K562 (cell line): ENCODE measurements around the gene GLCCI1. TPM values are rescaled to one million over a fixed set of nuclear protein-coding genes. Genes with fewer than 3 reads are reported as not detected.

ENCODE experiments used
- ATAC-seq: fragments of 200-7000 bp; cut with Tn5 transposase; 3 replicates; pipeline ENCODE4 v1.9.1; 2020; ENCODE audit warnings: moderate library complexity
- BruUV-seq: library from RNA; stranded (reverse); fragments of 400-500 nt; replicated peaks from 2 replicates; lab custom pipeline; 2021; lab: Mats Ljungman, UMichigan
- CTCF ChIA-PET: fragments of 300-600 bp; formaldehyde crosslinking; extraction: SDS; loops from one replicate; lab custom pipeline; 2021; ENCODE audit warnings: low intra/inter-chr PET ratio; lab: Yijun Ruan, JAX
- POLR2A ChIA-PET: fragments of 300-600, 350-650 bp; sonication (Branson Sonifier 250); formaldehyde crosslinking; extraction: SDS; loops from one replicate; lab custom pipeline; 2021; ENCODE audit warnings: antibody characterized with exemption, inconsistent platforms; lab: Yijun Ruan, JAX
- DNase-seq, 4 experiments: peaks; one replicate each; pipeline versions ENCODE4 v3.0.0 to v3.0.0-alpha.2; 2011 to 2018; ENCODE audit warnings: low spot score in 3 of 4, mixed read lengths in 3 of 4; ENCODE audit errors: extremely low read depth in 1 of 4
- FAIRE-seq: peaks from 2 replicates; lab custom pipeline; 2011; peaks lifted over from hg19 to GRCh38; lab: Jason Lieb, UNC
- H2AFZ ChIP-seq: 2 replicates; pipeline ENCODE4 v1.6.0; 2011; ENCODE audit warnings: low read depth, low read length, control low read depth, inconsistent platforms
- H3K27ac ChIP-seq: fragments of 200-600 bp; 3 replicates; pipeline ENCODE4 v1.8.0; 2011; ENCODE audit warnings: low read depth, mild to moderate bottlenecking, control low read depth, inconsistent platforms, low read length, moderate library complexity, mixed read lengths; ENCODE audit errors: extremely low read depth
- H3K27me3 ChIP-seq, 2 experiments: fragments of 300-600 bp in 1 of 2; 2 replicates in 1 of 2; 3 replicates in 1 of 2; pipeline versions ENCODE4 v1.6.0 to v1.8.0; 2011; ENCODE audit warnings: inconsistent platforms in 2 of 2, low read length in 2 of 2, mild to moderate bottlenecking in 1 of 2, mixed read lengths in 1 of 2, moderate library complexity in 1 of 2; ENCODE audit not compliant: control insufficient read depth in 2 of 2, insufficient read depth in 2 of 2
- H3K36me3 ChIP-seq: fragments of 300-600 bp; 3 replicates; pipeline ENCODE4 v1.8.0; 2011; ENCODE audit warnings: mild to moderate bottlenecking, low read length, inconsistent platforms; ENCODE audit not compliant: control insufficient read depth, insufficient read depth
- H3K4me1 ChIP-seq, 2 experiments: fragments of 200-600 bp in 1 of 2; replicated peaks in 1 of 2; 2 replicates in 1 of 2; 3 replicates in 1 of 2; pipeline versions ENCODE4 v1.5.1 to v1.8.0; 2011; ENCODE audit warnings: inconsistent platforms in 2 of 2, low read length in 2 of 2, mild to moderate bottlenecking in 1 of 2, mixed read lengths in 1 of 2, moderate library complexity in 1 of 2; ENCODE audit not compliant: control insufficient read depth in 2 of 2, insufficient read depth in 2 of 2
- H3K4me2 ChIP-seq: 2 replicates; pipeline ENCODE4 v1.6.1; 2011; ENCODE audit warnings: low read length, control low read depth, inconsistent platforms, mixed read lengths; ENCODE audit not compliant: insufficient read depth
- H3K4me3 ChIP-seq: fragments of 200-600 bp; sonication (generic), shearing (Covaris generic); 2 replicates; pipeline ENCODE4 v1.5.1; 2016; ENCODE audit warnings: control low read depth, inconsistent platforms
- H3K79me2 ChIP-seq: fragments of 200-600 bp; 3 replicates; pipeline ENCODE4 v1.8.0; 2011; ENCODE audit warnings: low read length, inconsistent platforms; ENCODE audit not compliant: control insufficient read depth, insufficient read depth
- H3K9ac ChIP-seq, 2 experiments: 2 replicates each; pipeline versions ENCODE4 v1.6.0 to v1.6.1; 2011; ENCODE audit warnings: low read depth in 2 of 2, low read length in 2 of 2, control low read depth in 1 of 2, inconsistent platforms in 1 of 2, mild to moderate bottlenecking in 1 of 2, mixed read lengths in 1 of 2; ENCODE audit not compliant: insufficient read depth in 1 of 2
- H3K9me1 ChIP-seq: one replicate; pipeline ENCODE4 v1.6.0; 2011; ENCODE audit warnings: inconsistent platforms, mild to moderate bottlenecking, low read length, moderate library complexity; ENCODE audit not compliant: control insufficient read depth, insufficient read depth
- H3K9me3 ChIP-seq: replicated peaks from 2 replicates; pipeline ENCODE4 v1.5.1; 2011; ENCODE audit warnings: low read depth, low read length, inconsistent platforms; ENCODE audit not compliant: control insufficient read depth, insufficient read depth
- H4K20me1 ChIP-seq: replicated peaks from 2 replicates; pipeline ENCODE4 v1.6.1; 2011; ENCODE audit warnings: low read length, inconsistent platforms, mixed read lengths; ENCODE audit not compliant: control insufficient read depth, insufficient read depth
- BCOR ChIP-seq: fragments of 450-650 bp; IDR thresholded peaks from 2 replicates; pipeline ENCODE4 v1.6.1; 2016
- DIDO1 ChIP-seq: fragments of 450-650 bp; IDR thresholded peaks from 2 replicates; pipeline ENCODE4 v1.6.1; 2016; ENCODE audit warnings: low read depth, missing biosample characterization, missing genetic modification characterization
- DPF2 ChIP-seq: fragments of 450-650 bp; IDR thresholded peaks from 2 replicates; pipeline ENCODE4 v1.6.1; 2016
- E2F3 ChIP-seq: fragments of 250-450 bp; sonication (Bioruptor Pico); IDR thresholded peaks from 2 replicates; pipeline ENCODE4 v1.4.0; 2020; ENCODE audit warnings: mild to moderate bottlenecking
- ELF1 ChIP-seq: fragments of 200-800 bp; sonication (Bioruptor generic); IDR thresholded peaks from 2 replicates; pipeline ENCODE4 v1.6.1; 2016; ENCODE audit warnings: missing genetic modification characterization, missing compliant biosample characterization
- FOSL1 ChIP-seq: fragments of 200-800 bp; sonication (Bioruptor generic); conservative IDR thresholded peaks from 2 replicates; pipeline ENCODE4 v1.6.1; 2016; ENCODE audit warnings: missing genetic modification characterization, missing compliant biosample characterization
- HNRNPUL1 ChIP-seq: fragments of 200-400 bp; formaldehyde crosslinking; IDR thresholded peaks from 2 replicates; pipeline ENCODE4 v1.6.1; 2017; ENCODE audit warnings: low read length
- KLF10 ChIP-seq: fragments of 250-450 bp; sonication (Bioruptor Pico); IDR thresholded peaks from 2 replicates; pipeline ENCODE4 v1.6.1; 2021; ENCODE audit warnings: matching md5 sums
- MEF2D ChIP-seq: conservative IDR thresholded peaks from 2 replicates; pipeline ENCODE4 v1.6.1; 2016; ENCODE audit warnings: low read depth, missing genetic modification characterization, missing compliant biosample characterization
- NFIC ChIP-seq: fragments of 450-650 bp; IDR thresholded peaks from 2 replicates; pipeline ENCODE4 v1.6.1; 2017; ENCODE audit warnings: mild to moderate bottlenecking, inconsistent platforms
- NFIX ChIP-seq: fragments of 250-450 bp; sonication (Bioruptor Pico); IDR thresholded peaks from 2 replicates; pipeline ENCODE4 v1.4.0; 2020; ENCODE audit warnings: low read depth, mild to moderate bottlenecking, moderate library complexity
- PCBP2 ChIP-seq: fragments of 200-400 bp; formaldehyde crosslinking; IDR thresholded peaks from 2 replicates; pipeline ENCODE4 v1.6.1; 2018; ENCODE audit warnings: low read length, low read depth, mild to moderate bottlenecking, moderate library complexity; ENCODE audit not compliant: poor library complexity, severe bottlenecking
- SMARCA5 ChIP-seq: fragments of 450-650 bp; IDR thresholded peaks from 2 replicates; pipeline ENCODE4 v1.6.1; 2016
- TOE1 ChIP-seq, 2 experiments: fragments of 450-650 bp in 1 of 2; sonication (generic) in 1 of 2; formaldehyde crosslinking in 1 of 2; IDR thresholded peaks; 2 replicates each; pipeline versions ENCODE4 v1.7.1 to v1.8.0; 2016 to 2022; ENCODE audit warnings: borderline replicate concordance in 2 of 2, mild to moderate bottlenecking in 2 of 2, antibody characterized with exemption in 1 of 2, inconsistent platforms in 1 of 2, low read depth in 1 of 2, missing genetic modification reagents in 1 of 2, moderate library complexity in 1 of 2
- U2AF2 ChIP-seq: fragments of 200-400 bp; formaldehyde crosslinking; optimal IDR thresholded peaks from 2 replicates; pipeline ENCODE3; 2017; ENCODE audit warnings: low read depth, mild to moderate bottlenecking, low read length
- ZBTB1 ChIP-seq: sonication (generic); formaldehyde crosslinking; IDR thresholded peaks from 2 replicates; pipeline ENCODE4 v1.8.1; 2023; ENCODE audit warnings: missing genetic modification reagents, low read depth, mild to moderate bottlenecking, borderline replicate concordance
- ZNF263 ChIP-seq: sonication (generic); formaldehyde crosslinking; IDR thresholded peaks from 2 replicates; pipeline ENCODE4 v1.8.0; 2022; ENCODE audit warnings: mild to moderate bottlenecking, missing genetic modification reagents, borderline replicate concordance
- ZZZ3 ChIP-seq: fragments of 450-650 bp; IDR thresholded peaks from 2 replicates; pipeline ENCODE4 v1.6.1; 2016; ENCODE audit warnings: antibody characterized with exemption, mild to moderate bottlenecking, moderate library complexity
- WGBS: fragments of 100-300 bp; shearing (Covaris generic); methylation state at CpG from one replicate; pipeline ENCODE4 v1.1.6; 2016; ENCODE audit warnings: low coverage, mixed read lengths; ENCODE audit not compliant: insufficient coverage; ENCODE audit errors: missing lambda C conversion rate; 5-methylcytosine and 5-hydroxymethylcytosine counted together
- in situ Hi-C: fragments of 300-500 bp; cut with MboI; formaldehyde crosslinking; loops from 4 replicates; pipeline ENCODE4 v1.15.0; 2018; ENCODE audit warnings: inconsistent platforms, mixed read lengths
- intact Hi-C: fragments of 100-400 bp; cut with micrococcal nuclease; formaldehyde crosslinking; loops from 2 replicates; pipeline ENCODE4 v1.14.2; 2022
- polyA plus RNA-seq, 8 experiments: library from polyadenylated mRNA; depleted of rRNA in 4 of 8; stranded (reverse) in 5 of 8; unstranded in 3 of 8; fragments of >200 nt; fragmentation: Nextera tagmentation in 2 of 8; fragmentation: Illumina TruSeq in 1 of 8; extraction: Ambion mirVana in 2 of 8; extraction: Trizol in 1 of 8; gene quantifications; 2 replicates each; pipeline versions ENCODE4 v1.2.1 to v1.2.3, GENCODE V29; 2011 to 2014; ENCODE audit warnings: inconsistent platforms in 1 of 8, missing spikeins in 1 of 8
- total RNA-seq, 7 experiments: library from RNA; depleted of rRNA in 6 of 7; stranded (reverse); fragments of >200 nt in 6 of 7; fragmentation: Illumina TruSeq in 2 of 7; extraction: Trizol in 2 of 7; gene quantifications; 2 replicates each; pipeline versions ENCODE4 v1.2.1 to v1.2.3, GENCODE V29; 2011 to 2021; ENCODE audit warnings: low replicate concordance in 1 of 7
- TF ChIP-seq, protein P1 (sequence below): sonication (generic); formaldehyde crosslinking; IDR thresholded peaks from 2 replicates; pipeline ENCODE4 v1.8.0; 2023; ENCODE audit warnings: mild to moderate bottlenecking, missing genetic modification reagents

Gene GLCCI1
- total and polyA plus RNA-seq, 9 of the 15 experiments (the other 6 are each of a cell fraction or from before 2014, with no cell fraction given), result 2.7 to 11.9 (median 7.2) TPM

DNA sequence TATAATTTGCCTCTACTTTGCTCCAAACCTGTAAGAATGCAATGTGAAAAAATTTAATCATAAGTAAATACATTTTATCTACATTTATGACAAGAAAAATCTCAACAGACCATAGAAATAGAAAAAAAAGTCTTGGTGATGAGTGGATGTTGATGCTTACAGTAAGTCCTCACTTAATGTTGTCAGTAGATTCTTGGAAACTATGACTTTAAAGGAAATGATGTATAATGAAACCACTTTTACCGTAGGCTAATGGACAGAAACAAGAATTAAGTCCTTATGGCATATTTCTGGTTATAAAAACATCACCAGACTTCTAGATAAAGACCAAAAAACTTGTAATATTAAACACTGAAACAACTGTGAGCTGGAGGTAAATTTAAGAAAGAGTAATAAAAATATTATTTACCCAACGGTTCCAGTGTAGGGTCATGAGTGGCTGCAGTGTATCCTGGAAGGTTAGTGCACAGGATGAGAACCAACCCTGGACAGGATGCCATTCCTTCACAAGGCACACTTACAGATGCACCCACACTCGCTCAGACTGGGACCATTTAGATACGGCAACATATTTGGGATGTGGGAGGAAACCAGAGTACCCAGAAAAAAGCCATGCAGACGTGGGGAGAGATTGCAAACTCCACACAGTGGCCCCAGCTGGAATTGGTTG, 76.3 kb downstream of the GLCCI1 start:
- H3K4me1 ChIP-seq, result no peaks in the 10 kb centered on the region
- in situ Hi-C loops (no loop called here), intact Hi-C loops (no loop called here)
- no TSS peak for BruUV-seq
- H3K27ac ChIP-seq, result no peak overlapping the region
- no peaks in the 10 kb centered on the region for H3K9me1 ChIP-seq
- FAIRE-seq (no peak), DNase-seq (no peak), ATAC-seq (no peak)
- no peaks in the 10 kb centered on the region for H3K27me3 ChIP-seq
- no peaks in the 10 kb centered on the region for H3K9me3 ChIP-seq
- 59% methylated on average over 5 of the region's 5 CpGs for WGBS
- POLR2A ChIA-PET, result no interaction called here
- no peak overlapping the region for H3K4me2 ChIP-seq
- CTCF ChIA-PET, result no interaction called here
- H3K79me2 ChIP-seq, result no peaks in the 10 kb centered on the region
- no peaks in the 10 kb centered on the region for H3K36me3 ChIP-seq
- H4K20me1 ChIP-seq, result no peaks in the 10 kb centered on the region
- no peak overlapping the region for H2AFZ ChIP-seq
- no peak overlapping the region for H3K9ac ChIP-seq
- TF ChIP-seq NFIC, result no peak
- no peak for TF ChIP-seq U2AF2
- TF ChIP-seq ELF1 (tag), result no peak
- TF ChIP-seq ZBTB1 (CRISPR knock-in tag), result no peak
- TF ChIP-seq ZNF263, result no peak
- TF ChIP-seq HNRNPUL1, result no peak
- TF ChIP-seq MEF2D, result no peak
- TF ChIP-seq, protein P1, sequence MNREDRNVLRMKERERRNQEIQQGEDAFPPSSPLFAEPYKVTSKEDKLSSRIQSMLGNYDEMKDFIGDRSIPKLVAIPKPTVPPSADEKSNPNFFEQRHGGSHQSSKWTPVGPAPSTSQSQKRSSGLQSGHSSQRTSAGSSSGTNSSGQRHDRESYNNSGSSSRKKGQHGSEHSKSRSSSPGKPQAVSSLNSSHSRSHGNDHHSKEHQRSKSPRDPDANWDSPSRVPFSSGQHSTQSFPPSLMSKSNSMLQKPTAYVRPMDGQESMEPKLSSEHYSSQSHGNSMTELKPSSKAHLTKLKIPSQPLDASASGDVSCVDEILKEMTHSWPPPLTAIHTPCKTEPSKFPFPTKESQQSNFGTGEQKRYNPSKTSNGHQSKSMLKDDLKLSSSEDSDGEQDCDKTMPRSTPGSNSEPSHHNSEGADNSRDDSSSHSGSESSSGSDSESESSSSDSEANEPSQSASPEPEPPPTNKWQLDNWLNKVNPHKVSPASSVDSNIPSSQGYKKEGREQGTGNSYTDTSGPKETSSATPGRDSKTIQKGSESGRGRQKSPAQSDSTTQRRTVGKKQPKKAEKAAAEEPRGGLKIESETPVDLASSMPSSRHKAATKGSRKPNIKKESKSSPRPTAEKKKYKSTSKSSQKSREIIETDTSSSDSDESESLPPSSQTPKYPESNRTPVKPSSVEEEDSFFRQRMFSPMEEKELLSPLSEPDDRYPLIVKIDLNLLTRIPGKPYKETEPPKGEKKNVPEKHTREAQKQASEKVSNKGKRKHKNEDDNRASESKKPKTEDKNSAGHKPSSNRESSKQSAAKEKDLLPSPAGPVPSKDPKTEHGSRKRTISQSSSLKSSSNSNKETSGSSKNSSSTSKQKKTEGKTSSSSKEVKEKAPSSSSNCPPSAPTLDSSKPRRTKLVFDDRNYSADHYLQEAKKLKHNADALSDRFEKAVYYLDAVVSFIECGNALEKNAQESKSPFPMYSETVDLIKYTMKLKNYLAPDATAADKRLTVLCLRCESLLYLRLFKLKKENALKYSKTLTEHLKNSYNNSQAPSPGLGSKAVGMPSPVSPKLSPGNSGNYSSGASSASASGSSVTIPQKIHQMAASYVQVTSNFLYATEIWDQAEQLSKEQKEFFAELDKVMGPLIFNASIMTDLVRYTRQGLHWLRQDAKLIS (CRISPR knock-in tag), result no peak
- TF ChIP-seq PCBP2, result no peak
- TF ChIP-seq KLF10 (CRISPR knock-in tag), result no peak
- no peak for TF ChIP-seq E2F3 (CRISPR knock-in tag)
- no peak for TF ChIP-seq FOSL1
- no peak for TF ChIP-seq ZZZ3
- TF ChIP-seq BCOR, result no peak
- no peak for TF ChIP-seq SMARCA5
- TF ChIP-seq TOE1 (IDR thresholded peaks at IDR 0.05; ENCODE audit: borderline replicate concordance), result no peak
- no peak for TF ChIP-seq TOE1 (CRISPR knock-in tag; IDR thresholded peaks at IDR 0.05; ENCODE audit: borderline replicate concordance, low read depth)
- TF ChIP-seq DIDO1 (tag), result no peak
- TF ChIP-seq NFIX, result no peak
- TF ChIP-seq DPF2, result no peak
- H3K4me3 ChIP-seq, result no peak overlapping the region
